GM20431 (cell line): ENCODE results near the gene RNLS.

Experiments
- in situ Hi-C: fragments of 300-500 bp; cut with MseI, MboI; formaldehyde crosslinking; loops from one replicate; pipeline ENCODE4 v1.15.0; 2020; ENCODE audit warnings: low sequenced_read_pairs; ENCODE audit not compliant: unreplicated experiment

Gene RNLS

DNA sequence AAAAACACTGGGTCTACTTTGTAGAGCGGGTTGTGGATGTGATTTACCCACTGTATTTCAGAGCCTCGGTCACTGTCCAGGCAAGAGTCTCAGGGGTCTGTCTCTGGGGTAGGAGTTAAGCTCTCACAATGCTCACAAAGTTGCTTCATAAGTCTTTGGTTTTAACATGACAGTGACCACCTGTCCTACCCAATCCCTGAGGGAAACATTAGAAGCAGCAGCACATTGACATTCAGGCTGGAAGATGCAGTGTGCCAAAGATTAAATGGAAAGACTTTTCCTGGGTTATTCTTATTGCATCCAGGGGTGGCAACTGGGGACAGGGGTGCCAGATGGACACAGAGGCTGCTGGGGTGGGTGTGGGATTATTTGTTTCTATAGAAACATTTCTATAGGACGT lies 330.0 kb downstream of the RNLS start:
- in situ Hi-C loops = no loop called here

DNA sequence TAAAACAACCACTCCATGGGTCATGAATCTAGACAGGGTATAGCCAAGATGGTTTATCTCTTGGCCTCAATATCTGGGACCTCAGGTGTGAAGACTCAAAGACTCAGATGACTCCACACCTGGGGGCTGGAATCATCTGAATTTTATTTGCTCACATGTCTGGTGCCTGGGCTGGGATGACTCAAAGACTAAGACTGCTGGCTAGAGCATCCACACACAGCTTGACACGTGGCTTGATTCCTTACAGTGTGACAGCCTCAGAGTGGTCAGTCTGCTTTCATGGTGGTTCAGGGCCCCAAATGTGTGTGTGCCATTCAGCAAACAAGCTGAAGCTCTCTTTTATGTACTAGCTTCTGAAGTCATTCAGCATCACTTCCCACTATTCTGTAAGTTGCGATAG lies 333.7 kb downstream of the RNLS start:
- in situ Hi-C loops = no loop called here

DNA sequence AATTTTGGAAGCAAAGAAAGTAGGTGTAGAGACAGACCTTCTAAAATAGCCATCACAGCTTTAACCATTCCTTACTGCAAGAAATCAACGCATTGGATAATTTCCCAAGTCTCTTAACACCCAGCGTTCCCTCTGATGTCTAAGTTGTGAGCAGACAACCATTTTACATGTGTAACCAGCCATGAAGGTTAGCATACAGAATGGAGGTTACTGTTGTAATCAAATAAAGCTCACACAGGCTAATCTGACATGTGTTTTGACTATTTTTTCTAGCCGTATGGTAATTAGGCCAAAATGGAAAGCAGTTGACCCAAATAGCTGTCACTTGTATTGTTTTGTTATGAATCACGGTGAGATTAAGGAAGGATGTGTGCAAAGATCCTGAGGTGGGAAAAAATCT lies 336.4 kb downstream of the RNLS start:
- in situ Hi-C loops = no loop called here

DNA sequence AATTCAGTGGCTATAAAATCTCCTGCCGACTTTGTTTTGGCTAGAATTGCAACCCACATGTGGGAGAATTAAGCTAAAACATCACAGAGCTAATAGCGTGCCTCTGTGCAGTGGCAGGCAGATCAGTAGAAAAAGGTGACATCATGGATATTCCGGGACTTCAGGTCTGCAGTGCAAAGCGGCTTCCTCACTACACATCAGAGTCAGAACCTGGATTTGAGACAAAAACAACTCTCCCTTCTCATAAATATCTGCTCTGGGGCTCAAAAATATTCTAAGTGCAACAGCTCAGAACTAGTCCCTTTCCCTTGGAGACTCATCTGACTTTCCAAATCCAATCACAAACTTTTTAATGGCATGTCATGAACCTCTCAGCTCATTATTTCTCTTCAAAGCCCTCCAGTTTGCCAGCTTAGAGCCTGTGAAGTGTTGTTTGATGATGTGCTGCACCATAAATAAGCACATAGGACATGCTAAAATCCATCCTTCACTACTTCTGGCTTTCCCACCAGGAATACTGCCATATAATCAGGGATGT lies 337.1 kb downstream of the RNLS start:
- in situ Hi-C loops = no loop called here

DNA sequence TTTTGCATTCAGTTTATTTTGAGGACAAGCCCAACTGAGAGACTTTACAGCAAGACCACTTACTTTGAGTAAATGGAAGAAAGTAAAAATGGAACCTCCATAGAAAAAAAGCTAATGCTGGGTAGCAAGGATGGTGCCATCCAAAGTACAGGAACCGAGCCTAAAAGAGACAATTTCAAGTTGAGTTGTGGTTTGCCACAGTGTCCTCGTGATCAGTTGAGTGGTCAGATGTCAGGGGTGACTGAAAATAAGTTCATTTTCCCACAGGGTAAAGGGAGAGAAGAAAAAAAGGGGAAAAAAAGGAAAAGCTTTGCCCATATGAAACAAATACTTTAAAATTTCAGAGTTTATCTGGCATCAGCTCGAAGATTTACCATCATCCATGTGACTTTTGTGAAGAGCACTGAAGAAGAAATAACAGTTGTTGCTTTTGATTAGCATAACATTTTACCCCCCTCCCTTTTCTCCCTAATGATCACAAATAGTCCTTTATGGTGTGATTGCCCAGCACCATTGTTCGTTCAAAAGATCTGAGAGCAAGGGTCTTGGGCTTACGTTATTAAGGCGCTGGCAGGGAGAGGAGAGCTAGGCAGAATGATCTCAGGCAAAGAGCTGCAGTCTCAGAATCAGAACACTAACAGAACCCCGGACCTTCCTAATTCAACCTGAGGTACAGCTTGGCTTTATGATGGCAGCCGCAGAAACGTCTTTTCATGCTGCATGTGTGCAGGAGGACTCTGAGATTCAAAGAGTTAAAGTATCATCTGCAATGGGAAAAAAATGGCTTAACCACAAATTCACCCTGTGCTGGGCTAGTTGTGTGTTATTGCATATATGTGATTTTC lies 338.1 kb downstream of the RNLS start:
- in situ Hi-C loops = no loop called here

DNA sequence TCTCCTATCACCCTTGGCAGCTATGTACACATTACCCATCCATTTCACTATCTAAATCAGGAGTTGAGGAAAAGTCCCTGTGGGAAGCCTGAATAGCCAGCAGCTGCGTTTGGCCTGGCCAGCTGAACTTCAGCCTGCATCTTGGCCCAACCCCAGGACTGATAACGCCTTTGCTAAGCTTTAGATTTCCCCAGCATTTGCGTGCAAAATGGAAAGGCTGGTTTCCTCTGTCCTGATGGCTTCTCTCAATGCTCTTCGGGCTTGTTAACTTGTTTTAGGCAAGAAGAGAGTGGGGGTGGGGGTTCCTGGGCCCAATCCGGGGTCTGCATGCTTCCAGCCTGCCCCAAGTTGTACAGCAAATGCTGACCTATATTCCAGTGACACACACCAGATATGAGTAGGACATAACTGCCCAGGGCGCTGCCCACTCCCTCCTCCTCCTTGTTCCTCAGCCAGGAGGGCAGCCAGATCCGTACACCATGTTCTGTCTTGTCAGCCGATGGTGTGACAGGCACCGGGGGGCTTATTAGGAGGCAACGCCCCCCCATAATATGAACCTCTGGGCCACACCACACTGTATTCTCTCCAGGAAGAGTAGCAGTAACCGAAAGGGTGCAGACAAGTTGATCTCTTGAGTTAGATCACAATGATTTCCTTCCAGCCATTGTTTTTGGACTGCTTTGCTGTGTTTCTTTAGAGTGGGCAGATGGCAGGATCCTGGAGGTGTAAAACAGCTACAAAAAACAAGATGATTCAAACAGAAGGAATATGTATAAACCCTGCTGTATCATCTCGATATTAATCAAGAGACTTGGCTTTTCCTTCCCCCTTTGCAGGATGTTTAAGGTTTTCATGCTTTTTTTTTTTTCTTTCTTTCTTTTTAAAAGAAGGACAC lies 339.0 kb downstream of the RNLS start:
- in situ Hi-C loops = no loop called here

DNA sequence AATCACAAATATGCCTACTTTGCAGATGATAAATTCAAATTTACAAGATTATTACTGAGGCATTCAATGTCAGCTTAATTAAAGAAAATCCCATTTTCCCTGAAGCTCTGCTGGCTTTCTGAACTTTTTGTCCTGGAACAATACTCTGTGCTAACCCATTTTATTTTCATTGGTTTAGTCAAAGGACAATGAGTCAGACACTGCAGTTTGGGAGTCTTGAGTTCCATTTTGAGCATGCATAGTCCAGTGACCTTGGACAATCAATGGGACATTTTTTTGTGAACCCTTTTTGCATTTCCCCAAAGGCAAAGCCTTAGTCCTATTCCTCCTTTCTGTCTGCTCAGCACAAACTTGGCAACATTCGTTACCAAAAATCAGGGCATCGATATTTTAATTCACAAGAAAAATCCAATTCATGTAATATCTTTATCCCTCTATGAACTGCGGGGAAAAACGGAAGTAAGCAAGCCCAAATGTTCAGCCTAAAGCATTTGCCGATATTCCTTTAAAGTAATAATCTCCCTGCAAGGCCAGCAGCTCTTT lies 339.8 kb downstream of the RNLS start:
- in situ Hi-C loops = no loop called here

DNA sequence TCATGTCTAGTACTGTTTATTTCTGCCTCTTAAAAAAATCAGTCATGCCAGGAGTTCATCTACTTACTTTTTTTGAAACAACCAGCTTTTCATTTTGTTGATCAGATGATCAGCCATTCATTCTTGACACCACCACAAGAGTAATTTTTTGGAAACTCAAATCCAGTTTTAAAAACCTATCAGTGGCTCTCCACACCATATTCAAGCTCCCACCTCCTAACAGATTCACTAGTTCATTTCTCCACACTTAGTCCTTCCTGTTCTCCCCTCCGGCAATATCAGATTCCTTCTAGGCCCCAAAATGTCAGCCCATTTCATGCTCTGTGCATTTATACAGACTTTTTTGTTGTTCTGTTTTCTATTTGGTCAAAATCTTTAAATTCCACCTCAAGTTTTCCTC lies 341.6 kb downstream of the RNLS start:
- in situ Hi-C loops = no loop called here

DNA sequence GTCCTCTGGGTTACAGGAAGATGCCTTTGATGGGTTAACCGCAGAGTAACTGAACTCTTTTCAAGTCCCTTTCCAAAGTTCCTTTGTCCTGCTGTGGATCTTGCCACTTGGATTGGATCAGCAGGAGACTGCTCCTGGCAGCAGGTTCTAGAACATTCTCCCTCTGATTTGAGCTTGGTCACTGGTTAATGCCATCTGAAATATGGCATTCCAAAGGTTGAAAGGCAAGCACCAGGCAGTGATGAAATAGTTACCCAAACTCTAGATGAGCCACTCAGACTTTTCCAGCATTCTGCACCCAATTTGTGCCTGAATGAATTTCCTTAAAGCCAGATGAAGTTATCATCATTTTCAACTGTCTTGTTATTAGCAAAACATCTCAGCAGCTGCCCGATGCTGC lies 343.9 kb downstream of the RNLS start:
- in situ Hi-C loops = no loop called here

DNA sequence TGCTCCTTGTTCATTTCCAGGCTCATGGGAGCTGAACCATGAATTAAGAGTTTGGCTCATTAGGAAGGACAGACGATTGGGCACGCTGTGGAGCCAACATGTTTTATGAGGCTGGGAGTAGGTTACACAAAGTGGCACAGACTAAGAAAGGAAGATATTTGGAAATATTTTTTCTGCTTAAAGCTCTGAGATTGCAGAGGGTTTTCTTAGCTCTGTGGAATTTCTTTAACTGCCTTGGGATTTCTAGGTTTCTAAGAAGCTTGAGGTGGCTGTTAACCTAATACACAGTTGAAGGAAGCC lies 344.6 kb downstream of the RNLS start:
- in situ Hi-C loops = no loop called here

DNA sequence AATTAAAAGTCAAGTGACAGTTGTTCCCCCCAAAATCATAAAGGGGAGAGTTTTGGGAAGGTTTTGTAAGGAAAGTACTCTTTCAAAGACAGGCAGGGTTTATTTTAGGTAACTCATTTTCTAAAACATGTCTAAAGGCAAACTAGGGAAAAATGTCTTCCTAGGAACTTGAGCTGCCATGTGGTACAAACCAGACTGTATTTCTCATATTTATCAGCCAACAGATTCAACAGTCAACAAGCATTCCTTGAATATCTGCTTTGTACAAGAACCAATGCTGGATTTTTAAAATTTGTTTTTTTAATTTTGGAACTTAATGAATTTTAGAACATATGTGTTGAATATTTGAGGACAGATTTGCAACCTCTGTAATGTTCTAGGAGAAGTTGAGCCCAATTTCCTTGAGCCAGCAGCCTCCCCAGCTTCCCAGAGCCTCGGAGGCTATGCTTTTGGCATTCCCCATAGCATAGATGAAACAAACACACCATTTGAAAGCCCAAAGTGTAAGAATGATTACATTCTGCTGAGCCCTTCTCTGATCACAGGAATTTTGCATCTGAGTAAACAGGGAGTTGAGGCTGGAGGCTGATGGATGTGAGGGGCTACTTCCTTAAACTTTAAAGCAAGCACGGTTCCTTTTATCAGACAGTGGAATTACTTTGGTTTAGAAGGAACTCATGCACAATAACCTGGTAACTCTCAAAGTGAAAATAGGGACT lies 345.1 kb downstream of the RNLS start:
- in situ Hi-C loops = no loop called here

DNA sequence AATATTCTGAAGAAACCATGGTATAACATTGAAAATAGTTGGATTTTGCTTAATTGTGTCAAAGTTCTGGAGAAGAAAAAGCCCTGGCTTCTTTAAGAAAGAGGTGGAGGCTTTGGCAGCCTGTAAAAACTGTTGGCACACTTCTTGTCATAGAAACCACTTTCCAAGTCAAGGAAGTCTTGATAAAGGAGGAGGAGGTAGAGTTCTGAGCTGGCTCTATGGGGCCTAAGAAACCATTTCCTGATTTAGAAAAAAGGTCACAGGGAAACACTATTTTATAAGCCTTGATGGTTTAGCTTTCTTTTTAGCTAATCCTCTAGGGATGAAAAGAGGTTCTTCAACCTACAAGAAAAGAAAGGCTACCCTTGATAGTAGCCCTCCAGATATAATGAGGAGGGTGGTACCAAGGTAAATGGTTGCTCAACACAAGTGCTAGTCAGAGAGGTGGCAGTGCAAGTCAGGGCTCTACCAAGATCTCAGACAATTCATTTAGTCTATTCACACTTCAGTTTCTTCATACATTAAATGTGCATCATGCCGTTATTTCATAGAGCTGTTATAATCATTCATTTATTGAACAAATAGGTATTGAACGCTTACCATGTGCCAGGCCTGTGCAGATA lies 346.9 kb downstream of the RNLS start:
- in situ Hi-C loops = no loop called here

DNA sequence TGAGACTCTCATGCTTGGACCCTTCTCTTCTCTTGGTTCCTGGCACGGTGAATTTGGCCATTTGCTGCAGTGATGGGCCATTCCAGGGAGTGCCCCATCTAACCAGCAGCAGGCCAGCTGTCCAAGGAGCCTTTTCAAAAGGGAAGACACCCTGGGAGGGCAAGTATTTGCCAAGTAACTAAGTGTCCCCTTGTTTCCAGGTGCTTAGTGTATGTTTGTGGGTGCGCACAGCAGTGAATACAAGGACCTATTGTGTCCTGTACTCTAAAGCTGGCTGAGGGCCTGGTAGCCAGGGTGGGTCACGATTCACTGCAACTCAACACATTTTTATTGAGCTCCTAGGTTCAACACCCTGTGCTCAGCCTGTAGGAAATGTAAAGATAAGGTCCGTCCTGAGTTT lies 348.8 kb downstream of the RNLS start:
- in situ Hi-C loops = no loop called here

DNA sequence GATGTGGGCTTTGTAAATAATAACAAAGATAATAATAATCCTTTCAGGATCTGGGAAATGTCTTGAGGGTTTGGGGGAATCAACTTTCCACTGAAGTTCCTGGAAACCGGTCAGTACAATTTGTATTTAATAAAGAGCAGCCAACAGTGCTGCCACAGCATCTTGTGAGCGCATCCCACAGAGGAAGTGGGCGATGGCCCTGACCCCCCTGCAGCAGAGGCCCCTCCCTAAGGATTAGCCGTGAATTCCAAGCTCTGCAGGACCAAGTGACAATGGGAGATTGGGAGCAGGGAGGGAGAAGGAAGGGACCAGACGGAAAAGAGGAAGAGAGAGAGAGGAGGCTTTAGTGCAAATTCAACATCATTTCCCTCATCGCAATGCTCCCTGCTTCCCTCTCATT lies 349.2 kb downstream of the RNLS start:
- in situ Hi-C loops = no loop called here

DNA sequence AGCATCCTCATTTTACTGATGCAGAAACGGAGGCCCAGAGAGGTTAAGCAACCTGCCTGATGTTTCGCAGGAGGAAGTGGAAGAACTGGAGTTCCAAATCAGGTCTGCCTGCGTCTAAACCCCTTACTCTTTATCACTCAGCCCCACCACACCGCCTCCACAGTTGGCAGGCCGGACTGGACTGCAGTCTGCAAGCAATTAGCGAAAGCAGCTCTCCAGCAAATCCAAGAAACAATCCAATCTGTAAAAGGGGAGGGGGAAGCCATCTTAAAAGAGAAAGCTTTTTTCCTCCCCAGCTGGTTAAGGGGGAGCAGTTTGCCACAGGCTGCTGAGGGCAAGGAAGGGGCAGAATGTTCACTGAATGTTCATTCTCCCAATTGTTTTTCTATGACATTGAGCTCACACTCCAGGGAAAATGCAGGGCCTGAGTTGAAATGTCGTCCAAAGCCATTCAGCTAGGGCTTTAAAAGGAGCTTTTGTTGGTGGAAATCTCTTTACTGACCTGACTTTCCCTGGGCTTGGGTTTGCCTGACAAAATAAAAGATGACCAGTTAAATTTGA lies 350.1 kb downstream of the RNLS start:
- in situ Hi-C loops = no loop called here

DNA sequence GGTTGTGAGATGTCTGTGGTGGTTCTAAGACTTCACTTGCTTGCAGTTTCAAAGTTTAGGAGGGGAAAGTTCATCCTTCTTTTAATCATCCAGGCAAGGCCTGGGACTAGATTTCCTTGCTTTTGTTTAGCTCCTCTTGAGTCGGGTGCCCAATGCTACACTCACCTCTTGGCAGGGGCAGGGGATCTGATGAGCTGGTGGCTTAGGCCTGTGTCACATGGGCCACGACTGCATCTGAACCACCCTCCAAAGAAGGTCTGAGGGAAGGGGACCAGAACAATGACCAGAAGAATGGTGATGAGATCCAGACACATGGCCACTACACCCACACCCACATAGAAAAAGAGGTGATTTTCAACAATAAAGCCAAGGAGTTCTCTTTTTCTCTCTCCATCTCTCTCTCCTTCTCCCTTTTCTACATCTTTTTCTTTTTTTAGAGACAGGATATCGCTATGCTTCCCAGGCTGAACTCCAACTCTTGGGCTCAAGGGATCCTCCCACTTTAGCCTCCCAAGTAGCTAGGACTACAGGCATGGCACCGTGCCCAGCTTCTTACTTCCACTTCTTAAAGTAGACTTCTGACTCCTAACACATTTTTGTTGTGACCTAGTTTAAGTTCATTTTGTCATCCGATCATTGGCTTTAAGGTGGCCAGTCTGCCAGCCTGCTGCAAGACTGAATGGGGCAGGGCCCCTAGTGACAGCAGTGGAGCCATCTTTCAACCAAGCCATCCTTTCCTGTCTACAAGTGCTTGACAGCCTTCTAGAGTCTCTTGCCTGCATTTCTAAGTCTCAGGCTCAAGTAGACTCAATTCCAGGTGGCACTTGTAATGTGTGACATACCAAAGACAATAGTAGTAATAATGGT lies 350.9 kb downstream of the RNLS start:
- in situ Hi-C loops = no loop called here

DNA sequence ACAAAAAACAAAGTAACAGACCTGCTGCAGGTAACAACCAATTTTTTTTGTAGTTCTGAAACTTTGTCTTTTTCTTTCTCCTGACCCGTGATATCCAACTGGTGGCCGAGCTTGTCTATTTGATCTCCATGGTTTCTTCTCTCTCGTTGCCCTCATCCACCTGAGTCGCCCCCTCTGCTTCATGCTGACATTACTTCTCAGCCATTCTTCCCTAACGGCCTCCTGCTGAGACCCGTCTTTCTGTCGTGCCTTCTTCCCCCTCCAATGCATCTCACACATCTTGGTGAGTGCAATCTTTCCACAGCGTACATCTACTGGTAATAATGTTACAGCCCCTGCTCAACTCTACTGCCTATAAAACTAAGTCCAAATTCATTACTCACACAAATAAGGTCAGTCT lies 352.9 kb downstream of the RNLS start:
- in situ Hi-C loops = no loop called here

DNA sequence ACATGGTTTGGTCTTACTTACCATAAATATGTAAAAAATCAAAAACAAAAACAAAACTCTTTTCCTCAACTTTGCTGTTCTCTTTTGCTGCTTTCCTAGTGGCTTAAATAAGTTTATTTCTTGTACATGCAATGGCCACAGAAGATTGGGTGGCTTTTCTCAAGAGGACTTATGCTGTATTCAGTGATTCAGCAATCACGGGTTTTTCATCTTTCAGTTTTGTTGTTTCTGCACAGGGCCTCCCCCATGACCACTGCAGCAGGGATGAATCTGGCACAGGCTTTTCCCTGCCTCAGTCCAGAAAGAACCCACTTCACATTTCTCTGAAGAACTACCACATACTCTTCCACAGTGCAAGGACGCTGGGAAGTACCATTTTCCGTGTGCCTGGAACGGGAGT lies 355.0 kb downstream of the RNLS start:
- in situ Hi-C loops = no loop called here
